ENCODE data around the gene RABGAP1L.

The RABGAP1L gene

GRCh38 chr1:174425121-174425520 lies 265.8 kb downstream of the RABGAP1L start:
- H3K9me2 ChIP-seq (replicated peaks; ENCODE audit: insufficient read depth, low read length) = no peaks in the 10 kb centered on the region
- H3K79me2 ChIP-seq (ENCODE audit: insufficient read depth, low read length) = peaks cover 6% of the 10 kb centered on the region; the same call in 1 of the 2 replicates
- H3K36me3 ChIP-seq (ENCODE audit: low read length) = peaks cover 6% of the 10 kb centered on the region; the same call in 1 of the 2 replicates
- H2AFZ ChIP-seq (ENCODE audit: low read depth, low read length, severe bottlenecking) = no peak overlapping the region
- no peak overlapping the region for H3K4me2 ChIP-seq (ENCODE audit: low read depth, low read length, poor library complexity, severe bottlenecking)
- no peak overlapping the region for H3K9ac ChIP-seq (ENCODE audit: low read length)
- H3F3A ChIP-seq (ENCODE audit: insufficient read depth) = 0 out of 2 replicates have a peak, but pooled peaks cover 5% of the 10 kb centered on the region
- H3K4me3 ChIP-seq (ENCODE audit: insufficient read depth, low read length, poor library complexity, severe bottlenecking) = no peak overlapping the region
- no peak overlapping the region for H3K27ac ChIP-seq (ENCODE audit: low read depth, low read length)
- H4K20me1 ChIP-seq (ENCODE audit: low read depth, low read length) = no peaks in the 10 kb centered on the region
- TF ChIP-seq EZH2phosphoT487 (conservative IDR thresholded peaks at IDR 0.05; ENCODE audit: low read length) (no peak), CTCF (IDR thresholded peaks at IDR 0.05; ENCODE audit: insufficient read depth, low read length, poor library complexity, severe bottlenecking) (no peak)
- no peaks in the 10 kb centered on the region for H3K27me3 ChIP-seq (ENCODE audit: low read length)
- H3K9me3 ChIP-seq (ENCODE audit: insufficient read depth, low read length) = no peaks in the 10 kb centered on the region

- TF ChIP-seq EZH2phosphoT487 (conservative IDR thresholded peaks at IDR 0.05; ENCODE audit: low read length) = no peak
- TF ChIP-seq CTCF (IDR thresholded peaks at IDR 0.05; ENCODE audit: insufficient read depth, low read length, poor library complexity, severe bottlenecking) = no peak
- no peaks in the 10 kb centered on the region for H3K9me3 ChIP-seq (ENCODE audit: insufficient read depth, low read length)
- no peak overlapping the region for H2AFZ ChIP-seq (ENCODE audit: low read depth, low read length, severe bottlenecking)
- no peaks in the 10 kb centered on the region for H3K27me3 ChIP-seq (ENCODE audit: low read length)
- H3K79me2 ChIP-seq (ENCODE audit: insufficient read depth, low read length) = peaks cover 6% of the 10 kb centered on the region; the same call in 1 of the 2 replicates
- H3K9me2 ChIP-seq (replicated peaks; ENCODE audit: insufficient read depth, low read length) = no peaks in the 10 kb centered on the region
- no peak overlapping the region for H3K4me3 ChIP-seq (ENCODE audit: insufficient read depth, low read length, poor library complexity, severe bottlenecking)
- peak overlapping the region; percentile 38 for H3K4me2 ChIP-seq (ENCODE audit: low read depth, low read length, poor library complexity, severe bottlenecking)
- H3F3A ChIP-seq (ENCODE audit: insufficient read depth) = 0 out of 2 replicates have a peak, but pooled peaks cover 5% of the 10 kb centered on the region
- no peak overlapping the region for H3K27ac ChIP-seq (ENCODE audit: low read depth, low read length)
- no peak overlapping the region for H3K9ac ChIP-seq (ENCODE audit: low read length)
- no peaks in the 10 kb centered on the region for H4K20me1 ChIP-seq (ENCODE audit: low read depth, low read length)
- peaks cover 6% of the 10 kb centered on the region; the same call in 1 of the 2 replicates for H3K36me3 ChIP-seq (ENCODE audit: low read length)
Measured at GRCh38 chr1:174426153-174426552, 266.8 kb downstream of the RABGAP1L start.

- H2AFZ ChIP-seq (ENCODE audit: low read depth, low read length, severe bottlenecking) = no peak overlapping the region
- TF ChIP-seq EZH2phosphoT487 (conservative IDR thresholded peaks at IDR 0.05; ENCODE audit: low read length) = no peak
- TF ChIP-seq CTCF (IDR thresholded peaks at IDR 0.05; ENCODE audit: insufficient read depth, low read length, poor library complexity, severe bottlenecking) = no peak
- H3K79me2 ChIP-seq (ENCODE audit: insufficient read depth, low read length) = peaks cover 6% of the 10 kb centered on the region; the same call in 1 of the 2 replicates
- H3K9me2 ChIP-seq (replicated peaks; ENCODE audit: insufficient read depth, low read length) = no peaks in the 10 kb centered on the region
- H3K36me3 ChIP-seq (ENCODE audit: low read length) = peaks cover 10% of the 10 kb centered on the region; the same call in 1 of the 2 replicates
- H3K27me3 ChIP-seq (ENCODE audit: low read length) = no peaks in the 10 kb centered on the region
- no peaks in the 10 kb centered on the region for H4K20me1 ChIP-seq (ENCODE audit: low read depth, low read length)
- no peak overlapping the region for H3K4me2 ChIP-seq (ENCODE audit: low read depth, low read length, poor library complexity, severe bottlenecking)
- 0 out of 2 replicates have a peak, but pooled peaks cover 5% of the 10 kb centered on the region for H3F3A ChIP-seq (ENCODE audit: insufficient read depth)
- H3K9me3 ChIP-seq (ENCODE audit: insufficient read depth, low read length) = no peaks in the 10 kb centered on the region
- H3K27ac ChIP-seq (ENCODE audit: low read depth, low read length) = no peak overlapping the region
- H3K4me3 ChIP-seq (ENCODE audit: insufficient read depth, low read length, poor library complexity, severe bottlenecking) = no peak overlapping the region
- no peak overlapping the region for H3K9ac ChIP-seq (ENCODE audit: low read length)
Measured at GRCh38 chr1:174428033-174428432, 268.7 kb downstream of the RABGAP1L start.
